ENCODE results near the gene OR4Q2.
"Not testable (repeated sequence)": the region's sequence is repeated elsewhere in the genome, so short reads cannot be mapped to it uniquely, and the experiment has no call there.

The OR4Q2 gene

DNA sequence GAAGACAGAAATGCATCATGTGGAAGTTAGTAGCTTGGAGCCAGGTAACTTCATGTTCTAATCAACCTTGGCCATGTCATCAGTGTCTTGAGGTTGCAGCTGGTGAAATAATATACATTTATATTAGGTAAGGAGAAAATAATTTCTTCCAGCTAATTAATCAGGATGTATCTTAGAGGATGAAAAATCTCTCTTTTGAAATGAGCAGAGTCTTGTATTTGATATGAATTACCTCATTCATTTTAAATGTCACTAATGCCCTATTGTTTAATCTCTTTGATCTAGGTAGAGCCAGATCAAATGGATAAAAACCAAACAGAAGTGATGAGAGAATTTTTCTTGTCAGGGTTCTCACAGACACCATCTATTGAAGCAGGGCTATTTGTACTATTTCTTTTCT lies at the start of gene OR4Q2:
Gene OR4Q2 (plus strand): TSS at position 301 of the 400 bp plus-strand sequence.
- DNase-seq: no peak

DNA sequence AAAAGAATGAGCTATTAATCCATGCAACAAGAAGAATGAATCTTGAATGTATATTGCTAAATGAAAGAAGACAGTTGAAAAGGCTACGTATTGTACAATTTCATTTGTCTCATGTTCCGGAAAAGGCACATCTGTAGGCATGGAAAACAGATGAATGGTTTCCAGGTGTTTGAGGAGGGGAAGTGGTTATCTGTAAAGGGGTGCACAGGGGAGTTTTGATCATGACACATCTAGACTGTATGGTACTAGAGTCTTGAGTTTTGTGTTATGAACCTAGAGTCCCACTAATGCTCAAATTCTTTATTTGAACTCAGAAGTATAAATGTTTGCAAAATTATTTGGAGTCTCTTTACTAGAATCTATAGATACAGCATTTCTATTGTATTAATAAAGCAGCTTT lies 32.2 kb upstream of the OR4Q2 start:
- not testable (repeated sequence) for DNase-seq

DNA sequence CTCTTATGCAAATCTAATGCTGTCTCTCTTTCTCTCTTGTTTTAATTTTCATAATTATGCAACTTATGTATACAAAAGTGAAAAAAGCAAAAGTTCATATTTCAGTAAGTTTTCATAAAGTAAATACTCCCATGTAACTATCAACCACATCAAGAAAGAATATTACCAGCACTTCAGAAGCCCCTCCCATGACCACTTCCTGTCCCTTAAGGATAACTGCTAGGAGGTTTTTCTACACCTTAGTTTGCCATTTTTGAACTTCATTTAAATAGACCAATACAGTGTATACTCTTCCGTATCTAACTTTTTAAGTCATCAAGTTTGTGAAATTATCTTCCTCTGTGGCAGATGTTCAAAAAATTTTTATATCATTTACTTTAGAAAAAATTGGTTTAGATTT lies 27.1 kb upstream of the OR4Q2 start:
- no peak for DNase-seq

DNA sequence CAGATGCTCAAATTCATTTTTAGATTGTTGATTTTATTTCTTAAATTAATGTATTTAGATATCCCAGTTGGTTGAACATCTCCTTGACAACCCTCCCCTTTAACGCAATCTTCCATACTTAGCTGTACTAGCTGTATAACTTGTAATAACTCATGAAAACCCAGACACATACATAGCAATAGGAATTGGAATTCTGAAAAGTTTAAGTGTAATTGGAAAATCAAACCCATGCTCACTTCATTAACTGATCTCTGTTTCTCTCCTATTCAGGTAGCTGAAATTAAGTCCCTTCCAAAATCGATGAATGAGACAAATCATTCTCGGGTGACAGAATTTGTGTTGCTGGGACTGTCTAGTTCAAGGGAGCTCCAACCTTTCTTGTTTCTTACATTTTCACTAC lies 26.7 kb upstream of the OR4Q2 start, which contains the start of gene OR4K15:
Gene OR4K15 (plus strand): TSS at position 301 of the 400 bp plus-strand sequence. CDS start 0 bp downstream, at position 301.
- no peak for DNase-seq

DNA sequence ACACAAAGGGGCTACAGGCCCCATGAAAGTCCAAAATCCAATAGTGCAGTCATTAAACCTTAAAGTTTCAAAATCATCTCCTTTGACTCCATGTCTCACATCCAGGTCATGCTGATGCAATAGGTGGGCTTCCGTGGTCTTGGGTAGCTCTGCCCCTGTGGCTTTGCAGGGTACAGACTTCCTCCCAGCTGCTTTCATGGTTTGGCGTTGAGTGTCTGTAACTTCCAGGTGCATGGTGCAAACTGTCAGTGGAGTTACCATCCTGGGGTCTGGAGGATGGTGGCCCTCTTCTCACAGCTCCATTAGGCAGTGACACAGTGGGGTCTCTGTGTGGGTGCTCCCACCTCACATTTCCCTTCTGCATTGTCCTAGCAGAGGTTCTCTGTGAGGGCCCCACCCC lies 8.5 kb upstream of the OR4Q2 start:
- no peak for DNase-seq

DNA sequence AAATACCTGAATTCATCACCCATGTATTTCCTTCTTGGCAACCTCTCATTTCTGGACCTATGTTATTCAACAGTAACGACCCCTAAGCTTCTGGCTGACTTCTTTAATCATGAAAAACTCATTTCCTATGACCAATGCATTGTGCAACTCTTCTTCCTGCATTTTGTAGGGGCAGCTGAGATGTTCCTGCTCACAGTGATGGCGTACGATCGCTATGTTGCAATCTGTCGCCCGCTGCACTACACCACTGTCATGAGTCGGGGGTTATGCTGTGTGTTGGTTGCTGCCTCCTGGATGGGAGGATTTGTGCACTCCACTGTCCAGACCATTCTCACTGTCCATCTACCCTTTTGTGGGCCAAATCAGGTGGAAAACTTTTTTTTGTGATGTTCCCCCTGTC lies 356 bp downstream of the OR4Q2 start:
- no peak for DNase-seq

DNA sequence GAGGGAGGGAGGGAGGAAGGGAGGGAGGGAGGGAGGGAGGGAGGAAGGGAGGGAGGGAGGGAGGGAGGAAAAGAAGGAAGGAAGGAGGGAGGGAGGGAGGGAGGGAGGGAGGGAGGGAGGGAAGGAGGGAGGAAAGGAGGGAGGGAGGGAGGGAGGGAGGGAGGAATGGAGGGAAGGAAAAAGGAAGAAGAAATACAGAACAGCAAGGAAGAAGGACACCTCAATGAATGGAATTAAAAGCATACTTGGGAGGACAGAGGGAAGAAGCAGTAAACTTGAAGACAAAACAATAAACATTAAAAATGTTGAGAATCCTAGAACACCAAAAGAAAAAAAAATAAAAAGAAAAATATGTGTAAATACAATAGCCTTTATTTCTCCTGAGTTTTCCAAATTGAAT lies 6.2 kb downstream of the OR4Q2 start:
- DNase-seq: no peak

DNA sequence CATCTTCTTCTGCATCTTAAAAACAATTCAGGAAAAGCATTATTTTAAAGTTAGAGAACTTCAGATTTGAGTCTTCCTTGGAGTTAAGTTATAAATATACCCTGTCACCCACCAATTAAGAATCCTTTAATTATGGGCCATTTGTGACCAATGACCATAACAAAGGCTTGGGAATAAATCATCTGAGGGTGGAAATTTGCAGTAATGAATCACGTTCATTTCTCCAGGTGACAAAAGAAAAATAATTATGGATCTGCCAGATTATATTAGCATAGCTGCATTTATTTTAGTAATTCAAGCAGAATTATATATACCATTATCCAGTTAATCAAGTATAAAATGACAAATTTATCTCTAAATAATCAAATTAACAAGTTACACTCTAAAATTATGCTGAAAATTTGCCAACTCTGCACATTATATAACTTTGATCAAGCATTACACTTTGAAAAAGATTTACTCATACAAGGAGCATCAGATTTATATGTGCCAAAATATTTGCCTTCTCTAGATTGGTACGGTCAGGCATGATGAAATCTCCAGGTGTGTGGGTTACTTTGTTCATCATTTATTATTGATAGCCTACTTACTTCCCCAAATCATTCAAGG lies 17.4 kb downstream of the OR4Q2 start, which contains the start of gene OR4K14:
Gene OR4K14 (minus strand): TSS at position 51 of the 609 bp plus-strand sequence. CDS start 4,114 bp downstream, outside the sequence.
- no peak for DNase-seq

DNA sequence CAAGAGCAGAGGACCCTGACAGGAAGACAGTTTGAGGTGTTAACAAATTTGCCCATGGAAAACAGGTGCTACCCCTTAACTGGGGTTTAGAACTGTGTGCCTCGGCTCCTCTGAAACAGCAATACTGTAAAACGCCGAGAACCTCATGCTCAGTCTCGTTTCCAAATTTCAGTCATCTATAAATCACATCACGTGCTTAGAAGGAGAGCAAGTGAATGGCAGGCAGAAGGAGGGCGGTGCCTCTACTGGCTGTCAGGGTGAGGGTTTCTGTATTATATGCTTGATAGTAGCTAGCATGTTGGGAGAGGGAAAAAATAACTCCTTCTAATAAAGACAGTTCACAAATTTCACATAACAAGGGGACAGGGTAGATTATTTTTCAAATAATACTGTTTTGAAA lies 29.1 kb downstream of the OR4Q2 start:
- DNase-seq: no peak

DNA sequence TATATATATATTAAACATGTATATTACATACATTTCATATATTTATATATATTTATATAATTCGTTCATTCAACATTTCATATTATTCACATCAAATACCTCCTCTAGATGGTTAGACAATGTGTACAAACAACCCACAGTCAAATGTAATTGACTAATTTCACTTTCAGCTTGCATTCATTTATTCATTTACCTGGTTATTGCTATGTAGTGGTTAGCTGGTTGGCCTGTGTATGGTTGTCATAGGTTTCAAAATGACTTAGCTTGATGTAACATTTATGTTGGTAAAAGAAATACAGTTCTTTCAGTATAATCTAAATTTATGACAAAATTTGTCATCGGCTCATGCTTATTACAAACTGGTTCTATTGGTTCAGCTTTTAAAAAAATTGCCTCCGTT lies 33.5 kb downstream of the OR4Q2 start:
- DNase-seq: no peak

DNA sequence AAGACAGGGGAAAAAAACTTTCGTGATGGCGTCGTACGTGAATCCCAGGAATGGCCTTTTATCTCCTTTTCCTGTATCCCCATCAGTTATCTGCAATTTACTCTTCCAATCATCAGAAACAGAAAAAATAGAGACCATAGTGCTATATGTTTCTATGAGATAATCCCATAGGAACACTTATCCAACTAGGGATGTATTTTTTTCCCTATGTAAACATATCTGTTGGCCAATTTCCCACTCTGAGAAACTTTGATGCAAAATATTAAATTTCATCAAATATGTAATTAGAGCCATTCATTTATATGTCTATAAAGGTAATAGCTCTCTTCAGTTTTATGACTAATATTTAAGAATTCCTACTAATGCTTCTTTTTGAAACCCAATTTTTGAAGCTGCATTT lies 34.0 kb downstream of the OR4Q2 start, which contains the start of gene OR4K13:
Gene OR4K13 (minus strand): TSS at position 101 of the 400 bp plus-strand sequence. CDS start 1,280 bp downstream, outside the sequence.
- no peak for DNase-seq

DNA sequence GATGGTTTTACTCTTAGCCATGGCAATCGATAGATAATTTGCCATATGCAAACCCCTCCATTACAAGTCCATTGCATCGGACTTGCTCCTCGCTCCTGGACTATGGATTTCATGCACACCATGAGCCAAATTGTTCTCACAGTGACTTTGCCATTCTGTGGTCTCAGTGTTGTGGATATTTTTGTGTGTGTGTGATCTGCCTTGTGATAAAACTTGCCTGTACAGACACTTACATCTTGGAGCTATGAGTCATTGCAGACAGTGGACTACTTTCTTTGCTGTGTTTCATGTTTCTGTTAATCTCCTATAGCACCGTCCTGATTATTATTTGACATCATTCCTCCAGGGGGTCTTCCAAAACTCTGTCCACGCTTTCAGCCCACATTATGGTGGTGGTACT lies 42.3 kb downstream of the OR4Q2 start:
- no peak for DNase-seq

DNA sequence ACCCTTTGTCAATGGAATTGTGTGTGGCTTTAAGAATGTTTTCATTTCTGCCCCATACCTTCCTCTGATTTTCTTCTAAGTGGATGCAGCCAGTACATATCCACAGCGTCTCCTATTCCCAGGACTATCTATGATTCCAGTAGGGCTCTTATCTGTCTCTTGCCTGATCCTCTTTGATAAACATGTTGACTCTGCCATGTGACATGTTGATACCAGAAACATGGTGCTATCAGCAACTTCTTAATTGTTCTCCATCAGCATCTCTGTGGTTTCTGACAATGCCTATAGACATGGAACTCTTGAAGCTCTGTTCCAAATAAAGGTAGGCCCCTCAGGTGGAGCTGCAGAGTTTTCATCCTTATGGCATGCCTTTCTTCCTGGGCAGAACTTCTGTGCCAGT lies 46.2 kb downstream of the OR4Q2 start:
- DNase-seq: no peak

Measured in NCI-H146 (cell line).